ENCODE data around the gene HID1.

HID1 gene

DNA sequence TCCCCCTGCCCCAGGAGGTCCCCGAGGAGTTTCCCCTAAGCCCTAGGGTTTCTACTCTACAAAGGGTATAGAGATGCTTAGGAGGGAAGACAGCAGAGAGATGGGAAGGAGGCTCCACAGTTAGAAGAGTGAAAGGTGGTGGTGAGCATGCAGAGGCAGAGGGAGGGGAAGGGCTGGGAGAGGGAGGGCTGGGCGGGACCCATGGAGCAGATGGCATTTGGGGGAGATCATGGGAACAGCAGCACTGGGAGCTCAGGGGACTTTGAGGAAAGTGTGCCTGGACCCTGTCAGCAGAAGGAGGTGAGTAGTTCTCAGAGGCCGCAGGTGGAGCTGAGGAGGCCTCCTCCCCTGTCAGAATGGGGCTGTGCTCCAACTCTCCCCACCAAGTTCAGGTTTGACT, 37.5 kb downstream of the HID1 start:
- no peak for TF ChIP-seq EZH2phosphoT487 (IDR thresholded peaks at IDR 0.05; ENCODE audit: low read length)
- H3K4me3 ChIP-seq (ENCODE audit: low read length), result no peak overlapping the region

DNA sequence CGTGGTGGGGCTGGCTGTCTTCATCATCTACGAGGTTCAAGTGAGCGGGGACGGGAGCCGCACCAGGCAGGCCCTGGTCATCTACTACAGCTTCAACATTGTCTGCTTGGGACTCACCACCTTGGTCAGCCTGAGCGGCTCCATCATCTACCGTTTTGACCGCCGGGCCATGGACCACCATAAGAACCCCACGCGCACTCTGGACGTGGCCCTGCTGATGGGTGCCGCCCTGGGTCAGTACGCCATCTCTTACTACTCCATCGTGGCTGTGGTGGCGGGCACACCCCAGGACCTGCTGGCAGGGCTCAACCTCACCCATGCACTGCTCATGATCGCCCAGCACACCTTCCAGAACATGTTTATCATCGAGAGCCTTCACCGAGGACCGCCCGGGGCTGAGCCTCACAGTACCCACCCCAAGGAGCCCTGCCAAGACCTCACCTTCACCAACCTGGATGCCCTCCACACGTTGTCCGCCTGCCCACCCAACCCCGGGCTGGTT, 42.0 kb downstream of the HID1 start:
- no peak overlapping the region for H3K4me3 ChIP-seq (ENCODE audit: low read length)
- no peak overlapping the region for H3K4me2 ChIP-seq (ENCODE audit: low read depth, low read length)
- H3K79me2 ChIP-seq (ENCODE audit: low read length), result no peaks in the 10 kb centered on the region
- no peaks in the 10 kb centered on the region for H3K36me3 ChIP-seq (replicated peaks; ENCODE audit: insufficient read depth, low read length)
- no peaks in the 10 kb centered on the region for H3K9me2 ChIP-seq (replicated peaks; ENCODE audit: insufficient read depth, low read length)
- no peaks in the 10 kb centered on the region for H3K9me3 ChIP-seq (replicated peaks; ENCODE audit: insufficient read depth, low read length)
- H3K4me1 ChIP-seq (ENCODE audit: low read length), result no peaks in the 10 kb centered on the region
- H2AFZ ChIP-seq (ENCODE audit: low read length), result no peak overlapping the region
- peaks cover 91% of the 10 kb centered on the region for H3K27me3 ChIP-seq (replicated peaks; ENCODE audit: insufficient read depth, low read length)
- no peaks in the 10 kb centered on the region for H4K20me1 ChIP-seq (ENCODE audit: insufficient read depth, low read length)
- TF ChIP-seq EZH2 (optimal IDR thresholded peaks at IDR 0.05; ENCODE audit: low read depth, low read length) (no peak), CTCF (IDR thresholded peaks at IDR 0.05; ENCODE audit: low read length) (no peak), EZH2phosphoT487 (IDR thresholded peaks at IDR 0.05; ENCODE audit: low read length) (no peak)
- DNase-seq, result no peak
- no peak overlapping the region for H3K27ac ChIP-seq (ENCODE audit: low read length)
- H3K9ac ChIP-seq (ENCODE audit: low read length), result no peak overlapping the region
- H3F3A ChIP-seq (ENCODE audit: insufficient read depth, low read length), result no peaks in the 10 kb centered on the region

More for the DNA sequence above, 37.5 kb downstream of the HID1 start:
- no peaks in the 10 kb centered on the region for H3K79me2 ChIP-seq (ENCODE audit: low read length)
- no peaks in the 10 kb centered on the region for H4K20me1 ChIP-seq (ENCODE audit: insufficient read depth, low read length)
- H3K9ac ChIP-seq (ENCODE audit: low read length), result no peak overlapping the region
- H2AFZ ChIP-seq (ENCODE audit: low read length), result no peak overlapping the region
- no peak for DNase-seq
- no peaks in the 10 kb centered on the region for H3K9me2 ChIP-seq (replicated peaks; ENCODE audit: insufficient read depth, low read length)
- no peak overlapping the region for H3K27ac ChIP-seq (ENCODE audit: low read length)
- H3K9me3 ChIP-seq (replicated peaks; ENCODE audit: insufficient read depth, low read length), result no peaks in the 10 kb centered on the region
- peaks cover 91% of the 10 kb centered on the region for H3K27me3 ChIP-seq (replicated peaks; ENCODE audit: insufficient read depth, low read length)
- H3F3A ChIP-seq (ENCODE audit: insufficient read depth, low read length), result no peaks in the 10 kb centered on the region
- H3K4me1 ChIP-seq (ENCODE audit: low read length), result no peaks in the 10 kb centered on the region
- no peaks in the 10 kb centered on the region for H3K36me3 ChIP-seq (replicated peaks; ENCODE audit: insufficient read depth, low read length)
- H3K4me2 ChIP-seq (ENCODE audit: low read depth, low read length), result no peak overlapping the region

- Histone ChIP-seq H3K4me1 (ENCODE audit: low read length) (no peaks in the 10 kb centered on the region), H4K20me1 (ENCODE audit: insufficient read depth, low read length) (no peaks in the 10 kb centered on the region; the same call in 1 of the 2 replicates), H3K9ac (ENCODE audit: low read length) (no peak overlapping the region), H3K27me3 (replicated peaks; ENCODE audit: insufficient read depth, low read length) (peaks cover 91% of the 10 kb centered on the region), H3K4me3 (ENCODE audit: low read length) (no peak overlapping the region), H3K9me3 (replicated peaks; ENCODE audit: insufficient read depth, low read length) (no peaks in the 10 kb centered on the region), H3K79me2 (ENCODE audit: low read length) (no peaks in the 10 kb centered on the region), H3K9me2 (replicated peaks; ENCODE audit: insufficient read depth, low read length) (no peaks in the 10 kb centered on the region), H3K27ac (ENCODE audit: low read length) (no peak overlapping the region), H3F3A (ENCODE audit: insufficient read depth, low read length) (no peaks in the 10 kb centered on the region), H3K4me2 (ENCODE audit: low read depth, low read length) (no peak overlapping the region), H2AFZ (ENCODE audit: low read length) (no peak overlapping the region), H3K36me3 (replicated peaks; ENCODE audit: insufficient read depth, low read length) (no peaks in the 10 kb centered on the region)
- no peak for DNase-seq
- TF ChIP-seq EZH2phosphoT487 (IDR thresholded peaks at IDR 0.05; ENCODE audit: low read length), result no peak
- no peak for TF ChIP-seq CTCF (IDR thresholded peaks at IDR 0.05; ENCODE audit: low read length)
- TF ChIP-seq EZH2 (optimal IDR thresholded peaks at IDR 0.05; ENCODE audit: low read depth, low read length), result no peak
Measured at GRCh38 chr17:74928786-74929185, 43.8 kb downstream of the HID1 start.

DNA sequence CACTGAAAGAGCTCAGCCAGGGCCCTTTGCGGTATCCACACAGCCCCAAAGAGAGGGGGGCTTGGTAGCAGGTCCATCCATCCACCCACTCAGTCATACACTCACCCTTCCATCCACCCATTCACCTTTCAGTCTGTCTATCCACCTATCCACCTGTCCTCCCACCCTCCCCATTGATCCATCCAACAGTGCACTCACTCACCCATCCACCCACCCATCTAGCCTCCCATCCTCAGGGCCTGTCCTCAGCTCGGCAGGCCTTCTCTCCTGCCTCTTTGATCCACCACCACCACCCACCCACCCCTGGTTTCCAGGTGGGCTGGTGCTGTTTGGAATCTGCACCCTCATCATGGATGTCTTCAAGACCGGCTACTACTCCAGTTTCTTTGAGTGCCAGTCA, 47.3 kb downstream of the HID1 start:
- Histone ChIP-seq H3K9me2 (replicated peaks; ENCODE audit: insufficient read depth, low read length) (no peaks in the 10 kb centered on the region), H2AFZ (ENCODE audit: low read length) (no peak overlapping the region), H3K79me2 (ENCODE audit: low read length) (no peaks in the 10 kb centered on the region), H3K27me3 (replicated peaks; ENCODE audit: insufficient read depth, low read length) (peaks cover 90% of the 10 kb centered on the region), H3K4me3 (ENCODE audit: low read length) (no peak overlapping the region), H3K9me3 (replicated peaks; ENCODE audit: insufficient read depth, low read length) (no peaks in the 10 kb centered on the region), H3F3A (ENCODE audit: insufficient read depth, low read length) (no peaks in the 10 kb centered on the region), H4K20me1 (ENCODE audit: insufficient read depth, low read length) (no peaks in the 10 kb centered on the region; the same call in 1 of the 2 replicates), H3K36me3 (replicated peaks; ENCODE audit: insufficient read depth, low read length) (no peaks in the 10 kb centered on the region), H3K4me2 (ENCODE audit: low read depth, low read length) (no peak overlapping the region), H3K4me1 (ENCODE audit: low read length) (no peaks in the 10 kb centered on the region), H3K27ac (ENCODE audit: low read length) (no peak overlapping the region), H3K9ac (ENCODE audit: low read length) (no peak overlapping the region)
- no peak for TF ChIP-seq CTCF (IDR thresholded peaks at IDR 0.05; ENCODE audit: low read length)
- no peak for TF ChIP-seq EZH2 (optimal IDR thresholded peaks at IDR 0.05; ENCODE audit: low read depth, low read length)
- no peak for TF ChIP-seq EZH2phosphoT487 (IDR thresholded peaks at IDR 0.05; ENCODE audit: low read length)
- no peak for DNase-seq
